A549 treated with CpdA at 1 μM for 4 hours (cell line): ENCODE measurements around the gene GAGE12J. TPM values are rescaled to one million over a fixed set of nuclear protein-coding genes. Genes with fewer than 3 reads are reported as not detected.

Experiments used
- total RNA-seq: library from RNA; stranded (reverse); fragments of 200-300 nt; extraction: Qiagen RNA extraction; gene quantifications from 5 replicates; pipeline ENCODE4 v1.2.3, GENCODE V29; 2022; ENCODE audit warnings: low read depth

Gene GAGE12J
- total RNA-seq, result not detected in 5 replicates

GRCh38 chrX:49321737-49322136, at the start of gene GAGE12J:
TSS of gene GAGE12J (plus strand) at chrX:49322037. CDS start at chrX:49323194, 1,157 bp downstream.

GRCh38 chrX:49303346-49303745, 18.5 kb upstream of the GAGE12J start, which contains the start of gene GAGE10:
TSS of gene GAGE10 (plus strand) at chrX:49303646. CDS start at chrX:49304860, 1,214 bp downstream.

GRCh38 chrX:49331282-49331681, 9.4 kb downstream of the GAGE12J start, which contains the start of gene GAGE13:
TSS of gene GAGE13 (plus strand) at chrX:49331582. CDS start at chrX:49332738, 1,156 bp downstream.

Other genes starting within 250 kb of the GAGE12J start
- gene PRAF2, start 248.0 kb upstream of the GAGE12J start, total RNA-seq, result 32.8 to 48.2 TPM (median 42.6 TPM) in 5 replicates
- gene WDR45, start 242.2 kb upstream of the GAGE12J start, total RNA-seq, result 54.9 to 65.6 TPM (median 58.5 TPM) in 5 replicates
- 23.2 to 26.7 TPM (median 24.8 TPM) in 5 replicates for gene GPKOW, start 198.3 kb upstream of the GAGE12J start, total RNA-seq
- 2.7 to 3.7 TPM (median 3.1 TPM) in 5 replicates for gene MAGIX, start 159.3 kb upstream of the GAGE12J start, total RNA-seq
- 307 to 435 TPM (median 429 TPM) in 5 replicates for gene PLP2, start 150.1 kb upstream of the GAGE12J start, total RNA-seq
- 12.7 to 22.2 TPM (median 20.7 TPM) in 5 replicates for gene PRICKLE3, start 135.7 kb upstream of the GAGE12J start, total RNA-seq
- 2.4 to 3.6 TPM (median 3.1 TPM) in 5 replicates for gene SYP, start 121.8 kb upstream of the GAGE12J start, total RNA-seq
- not detected in 5 replicates for gene CACNA1F, start 88.7 kb upstream of the GAGE12J start, total RNA-seq
- 13.4 to 16.7 TPM (median 16.2 TPM) in 5 replicates for gene CCDC22, start 86.6 kb upstream of the GAGE12J start, total RNA-seq
- gene FOXP3, start 57.3 kb upstream of the GAGE12J start, total RNA-seq, result 0.12 to 0.19 TPM (median 0.17 TPM) in 5 replicates
- gene PPP1R3F, start 52.2 kb upstream of the GAGE12J start, total RNA-seq, result 1.2 to 4.3 TPM (median 3.4 TPM) in 5 replicates
- not detected in 5 replicates for gene GAGE10, start 18.4 kb upstream of the GAGE12J start, total RNA-seq
- gene GAGE13, start 9.5 kb downstream of the GAGE12J start, total RNA-seq, result not detected in 5 replicates
- not detected in 5 replicates for gene GAGE12C, start 210.1 kb downstream of the GAGE12J start, total RNA-seq
- gene GAGE12D, start 219.7 kb downstream of the GAGE12J start, total RNA-seq, result not detected in 5 replicates
- gene GAGE12E, start 229.3 kb downstream of the GAGE12J start, total RNA-seq, result not detected in 5 replicates
- gene GAGE12F, start 238.8 kb downstream of the GAGE12J start, total RNA-seq, result not detected in 5 replicates
- gene GAGE12G, start 248.4 kb downstream of the GAGE12J start, total RNA-seq, result not detected in 5 replicates